CD8-positive, alpha-beta memory T cell (primary cell): ENCODE data around the gene EEF2. TPM values are rescaled to one million over a fixed set of nuclear protein-coding genes. Genes with fewer than 3 reads are reported as not detected.

Experiments used
- CTCF ChIA-PET: fragments of 350-600 bp; sonication (Branson Sonifier 250); formaldehyde crosslinking; loops from one replicate; lab custom pipeline; 2021; ENCODE audit warnings: antibody characterized with exemption; lab: Charles Lee
- POLR2A ChIA-PET: fragments of 350-600 bp; sonication (Branson Sonifier 250); formaldehyde crosslinking; loops from one replicate; lab custom pipeline; 2021; ENCODE audit warnings: antibody characterized with exemption; lab: Charles Lee
- DNase-seq, 5 donors: peaks; one replicate each; pipeline versions ENCODE4 v3.0.0 to v3.0.0-alpha.2; 2020 to 2022; ENCODE audit warnings: mixed read lengths in 1 of 5
- H3K27ac ChIP-seq: one replicate; pipeline ENCODE4 v1.7.0; 2013; ENCODE audit warnings: low read depth, mild to moderate bottlenecking, low read length, moderate library complexity
- H3K27me3 ChIP-seq: 2 replicates; pipeline ENCODE4 v1.7.0; 2013; ENCODE audit warnings: low read length, mild to moderate bottlenecking; ENCODE audit not compliant: insufficient read depth, poor library complexity, severe bottlenecking
- H3K36me3 ChIP-seq: 2 replicates; pipeline ENCODE4 v1.7.0; 2013; ENCODE audit warnings: mild to moderate bottlenecking, low read length, moderate library complexity; ENCODE audit not compliant: insufficient read depth
- H3K4me1 ChIP-seq: 2 replicates; pipeline ENCODE4 v1.7.0; 2013; ENCODE audit warnings: mild to moderate bottlenecking, low read length, moderate library complexity; ENCODE audit not compliant: insufficient read depth
- H3K4me3 ChIP-seq: 2 replicates; pipeline ENCODE4 v1.7.0; 2013; ENCODE audit warnings: mild to moderate bottlenecking, low read length
- H3K9me3 ChIP-seq: 2 replicates; pipeline ENCODE4 v1.7.0; 2013; ENCODE audit warnings: mild to moderate bottlenecking, low read length
- H3K27ac Mint-ChIP-seq, 8 donors: one replicate each; pipeline ENCODE4 v1.8.0; 2020 to 2021; ENCODE audit warnings: mixed read lengths in 8 of 8, mild to moderate bottlenecking in 6 of 8, inconsistent platforms in 3 of 8, moderate library complexity in 3 of 8
- H3K27me3 Mint-ChIP-seq, 2 donors: one replicate each; pipeline ENCODE4 v1.8.0; 2020 to 2021; ENCODE audit warnings: mixed read lengths in 2 of 2, mild to moderate bottlenecking in 1 of 2, moderate library complexity in 1 of 2
- H3K36me3 Mint-ChIP-seq, 3 donors: one replicate each; pipeline ENCODE4 v1.8.0; 2020 to 2021; ENCODE audit warnings: mixed read lengths in 3 of 3, inconsistent platforms in 1 of 3, mild to moderate bottlenecking in 1 of 3
- H3K4me1 Mint-ChIP-seq, 3 donors: one replicate each; pipeline ENCODE4 v1.8.0; 2020 to 2021; ENCODE audit warnings: mixed read lengths in 3 of 3, inconsistent platforms in 1 of 3, mild to moderate bottlenecking in 1 of 3
- H3K4me3 Mint-ChIP-seq, 7 donors: one replicate each; pipeline ENCODE4 v1.8.0; 2020 to 2021; ENCODE audit warnings: mixed read lengths in 7 of 7, mild to moderate bottlenecking in 6 of 7, moderate library complexity in 4 of 7, inconsistent platforms in 2 of 7
- H3K9me3 Mint-ChIP-seq, 5 donors: one replicate each; pipeline ENCODE4 v1.8.0; 2020 to 2022; ENCODE audit warnings: mixed read lengths in 5 of 5, mild to moderate bottlenecking in 3 of 5, moderate library complexity in 2 of 5, inconsistent platforms in 1 of 5
- polyA plus RNA-seq: library from polyadenylated mRNA; unstranded; fragments of 300-500 nt; fragmentation: Illumina TruSeq; gene quantifications from one replicate; pipeline ENCODE4 v1.2.3, GENCODE V29; 2021
- total RNA-seq, 2 experiments: library from RNA; stranded (reverse); gene quantifications; one replicate each; pipeline ENCODE4 v1.2.3, GENCODE V29; 2021

Gene EEF2
- total and polyA plus RNA-seq, 3 experiments from 2014 or later = 533 to 3,129 (median 3,106) TPM

- Histone ChIP-seq H3K27me3 (peaks cover 4% of the 10 kb centered on the region), H3K4me1 (no peaks in the 10 kb centered on the region), H3K36me3 (no peaks in the 10 kb centered on the region), H3K27ac (no peak within 1 kb of the TSS), H3K4me3 (no peak within 1 kb of the TSS), H3K9me3 (no peaks in the 10 kb centered on the region)
- H3K36me3 Mint-ChIP-seq = no peaks in the 10 kb centered on the region
- POLR2A ChIA-PET = no interaction called here
- H3K4me1 Mint-ChIP-seq = no peaks in the 10 kb centered on the region
- no peak for DNase-seq
- peaks cover 7 to 24% of the 10 kb centered on the region in 2 donors for H3K27me3 Mint-ChIP-seq
- peak within 1 kb of the TSS in 1 of 8 donors; percentile 91 for H3K27ac Mint-ChIP-seq
- peaks cover 0 to 3% (median 0%) of the 10 kb centered on the region in 5 donors for H3K9me3 Mint-ChIP-seq
- CTCF ChIA-PET = no interaction called here
- no peak within 1 kb of the TSS for H3K4me3 Mint-ChIP-seq
Observed at GRCh38 chr19:3932931-3933810, 52.1 kb downstream of the EEF2 start, which contains the start of gene NMRK2. Gene NMRK2 (plus strand): TSS chr19:3933069. CDS start chr19:3933672, 603 bp downstream.

- Histone ChIP-seq H3K4me3 (no peak overlapping the region), H3K36me3 (no peaks in the 10 kb centered on the region), H3K27ac (no peak overlapping the region), H3K9me3 (no peaks in the 10 kb centered on the region), H3K27me3 (peaks cover 4% of the 10 kb centered on the region), H3K4me1 (no peaks in the 10 kb centered on the region)
- CTCF ChIA-PET = no interaction called here
- Mint-ChIP-seq H3K4me3 (no peak overlapping the region), H3K27ac (no peak overlapping the region), H3K9me3 (peaks cover 0 to 3% (median 0%) of the 10 kb centered on the region in 5 donors), H3K4me1 (no peaks in the 10 kb centered on the region), H3K36me3 (no peaks in the 10 kb centered on the region), H3K27me3 (peaks cover 7 to 24% of the 10 kb centered on the region in 2 donors)
- DNase-seq = no peak
- POLR2A ChIA-PET = no interaction called here
Observed at GRCh38 chr19:3931041-3931440, 54.2 kb downstream of the EEF2 start.

Other genes with a start within 250 kb of the EEF2 start
- gene APBA3, start 223.8 kb downstream of the EEF2 start, total RNA-seq = 10 to 100 TPM; 36.3 to 39.0 TPM
- 40.8 TPM for gene APBA3, start 223.8 kb downstream of the EEF2 start, polyA plus RNA-seq
- 10 to 100 TPM; 85.0 to 95.3 TPM for gene MRPL54, start 222.8 kb downstream of the EEF2 start, total RNA-seq
- gene MRPL54, start 222.8 kb downstream of the EEF2 start, polyA plus RNA-seq = 113 TPM
- not detected for gene RAX2, start 213.2 kb downstream of the EEF2 start, total RNA-seq
- not detected for gene RAX2, start 213.2 kb downstream of the EEF2 start, polyA plus RNA-seq
- 10 to 100 TPM; 27.6 to 28.1 TPM for gene MATK, start 199.1 kb downstream of the EEF2 start, total RNA-seq
- 142 TPM for gene MATK, start 199.1 kb downstream of the EEF2 start, polyA plus RNA-seq
- under 1 TPM; 0.57 to 0.71 TPM for gene ZFR2, start 116.4 kb downstream of the EEF2 start, total RNA-seq
- gene ZFR2, start 116.4 kb downstream of the EEF2 start, polyA plus RNA-seq = 4.8 TPM
- gene ATCAY, start 104.8 kb downstream of the EEF2 start, total RNA-seq = not detected
- gene ATCAY, start 104.8 kb downstream of the EEF2 start, polyA plus RNA-seq = not detected
- gene NMRK2, start 52.4 kb downstream of the EEF2 start, total RNA-seq = not detected
- not detected for gene NMRK2, start 52.4 kb downstream of the EEF2 start, polyA plus RNA-seq
- gene DAPK3, start 14.4 kb downstream of the EEF2 start, total RNA-seq = 10 to 100 TPM; 42.5 to 44.9 TPM
- gene DAPK3, start 14.4 kb downstream of the EEF2 start, polyA plus RNA-seq = 38.5 TPM
- gene PIAS4, start 22.3 kb upstream of the EEF2 start, total RNA-seq = 10 to 100 TPM; 29.1 to 33.8 TPM
- gene PIAS4, start 22.3 kb upstream of the EEF2 start, polyA plus RNA-seq = 6.3 TPM
- gene ZBTB7A, start 81.4 kb upstream of the EEF2 start, total RNA-seq = 10 to 100 TPM; 44.1 to 46.8 TPM
- gene ZBTB7A, start 81.4 kb upstream of the EEF2 start, polyA plus RNA-seq = 86.1 TPM
- gene MAP2K2, start 138.7 kb upstream of the EEF2 start, total RNA-seq = 100 to 1,000 TPM; 161 to 164 TPM
- 122 TPM for gene MAP2K2, start 138.7 kb upstream of the EEF2 start, polyA plus RNA-seq
- gene CREB3L3, start 168.2 kb upstream of the EEF2 start, total RNA-seq = not detected
- 0.07 TPM for gene CREB3L3, start 168.2 kb upstream of the EEF2 start, polyA plus RNA-seq
- 10 to 100 TPM; 33.5 to 38.6 TPM for gene SIRT6, start 197.1 kb upstream of the EEF2 start, total RNA-seq
- gene SIRT6, start 197.1 kb upstream of the EEF2 start, polyA plus RNA-seq = 1.6 TPM
- under 1 TPM; 0.89 to 0.90 TPM for gene ANKRD24, start 197.2 kb upstream of the EEF2 start, total RNA-seq
- gene ANKRD24, start 197.2 kb upstream of the EEF2 start, polyA plus RNA-seq = 0.48 TPM
- gene EBI3, start 244.1 kb upstream of the EEF2 start, total RNA-seq = 10 to 100 TPM; 14.2 to 14.8 TPM
- gene EBI3, start 244.1 kb upstream of the EEF2 start, polyA plus RNA-seq = not detected